ENCODE results near the gene AP3B1.

Gene AP3B1

DNA sequence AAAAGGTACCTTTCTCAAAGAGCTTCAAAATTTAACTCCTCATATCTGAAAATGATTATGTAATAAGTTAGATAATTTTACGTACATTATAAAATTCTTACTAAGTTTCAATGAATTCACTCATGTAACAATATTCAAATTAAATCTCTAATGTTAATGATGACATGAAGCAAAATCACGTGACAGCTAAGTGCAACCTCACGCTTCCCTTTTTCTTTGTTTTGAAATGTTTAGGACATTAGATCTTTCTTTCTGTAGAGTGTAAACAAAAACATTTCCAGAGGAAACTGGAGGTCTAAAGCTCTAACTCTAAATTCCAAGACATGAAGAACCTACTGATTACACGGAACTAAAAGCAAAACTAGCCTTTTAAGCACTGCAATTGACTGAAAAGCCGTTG lies 291.0 kb downstream of the AP3B1 start:
- DNase-seq (ENCODE audit: low spot score), result no peak

DNA sequence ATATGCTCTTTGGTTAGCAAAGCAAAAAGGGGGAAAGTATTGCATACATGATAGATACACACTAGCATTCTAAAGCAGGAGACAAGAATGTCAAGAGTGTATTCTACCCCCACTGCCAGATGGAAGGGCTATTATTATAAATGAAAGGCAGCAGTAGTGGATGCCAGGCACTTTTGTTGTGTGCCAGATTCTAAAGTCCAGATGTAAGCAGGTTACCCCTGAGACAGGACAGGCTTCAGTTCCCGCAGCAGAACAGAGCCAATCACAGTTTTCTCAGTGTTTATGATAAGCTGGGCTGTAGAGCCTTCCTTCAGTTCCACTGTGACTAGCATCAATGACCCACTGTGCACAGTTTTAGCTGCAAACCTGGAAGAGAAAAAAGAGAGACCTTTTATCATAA lies 291.8 kb downstream of the AP3B1 start:
- DNase-seq (ENCODE audit: low spot score), result no peak

DNA sequence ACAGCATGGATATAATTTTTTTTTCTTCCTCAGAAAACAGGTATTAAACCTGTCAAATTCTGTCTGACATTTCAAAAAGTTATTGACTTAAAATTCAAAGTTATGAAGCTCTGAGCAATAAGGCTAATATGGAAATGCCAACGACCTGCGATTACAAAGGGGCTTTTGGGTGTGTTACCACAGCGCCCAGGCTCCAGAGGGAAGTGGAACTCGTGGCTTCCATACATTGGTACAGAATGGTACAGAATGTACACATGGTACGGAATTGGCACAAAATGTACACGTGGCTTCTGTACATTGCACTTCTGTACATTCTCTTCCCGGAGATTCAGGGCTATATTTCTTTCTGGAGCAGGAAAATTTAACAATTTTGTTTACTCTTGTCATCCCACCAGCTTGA lies 293.3 kb downstream of the AP3B1 start:
- DNase-seq (ENCODE audit: low spot score), result no peak

DNA sequence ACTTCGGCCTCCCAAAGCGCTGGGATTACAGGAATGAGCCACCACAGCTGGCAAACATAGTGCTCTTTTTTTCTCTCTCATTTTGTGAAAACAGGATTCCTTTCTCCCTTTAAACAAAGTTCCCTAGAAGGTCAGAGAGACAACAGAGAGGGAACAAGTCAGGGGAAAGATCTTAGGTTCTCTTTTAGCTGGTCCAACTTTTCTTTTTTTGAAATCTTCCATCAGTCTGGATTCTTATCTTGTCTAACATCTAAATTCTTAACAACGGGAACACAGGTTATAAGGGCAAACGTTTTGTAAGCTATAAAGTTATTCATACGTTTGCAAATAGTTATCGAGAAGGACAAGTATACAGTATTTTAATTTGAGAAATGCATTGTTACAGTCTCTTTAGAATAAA lies 294.3 kb downstream of the AP3B1 start:
- no peak for DNase-seq (ENCODE audit: low spot score)

DNA sequence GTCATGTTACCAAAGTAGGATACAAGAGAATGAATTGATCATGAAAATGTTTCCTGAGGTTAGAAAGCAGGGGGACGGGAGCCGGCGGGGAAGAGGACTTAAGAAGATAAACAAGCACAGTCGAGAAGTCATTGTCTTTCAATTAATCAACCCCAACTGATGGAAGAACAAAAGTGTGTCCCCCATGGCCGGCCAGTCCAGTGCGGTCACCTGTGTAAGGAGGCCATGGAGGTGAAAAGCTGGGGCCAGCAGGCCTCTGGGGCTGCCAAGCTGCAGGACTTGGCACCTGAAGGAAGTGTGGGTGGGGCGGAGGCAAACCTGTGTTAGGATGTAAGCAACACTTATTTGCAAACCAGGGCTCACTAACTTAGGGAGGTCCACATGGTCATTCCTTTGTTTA lies 295.1 kb downstream of the AP3B1 start:
- no peak for DNase-seq (ENCODE audit: low spot score)

DNA sequence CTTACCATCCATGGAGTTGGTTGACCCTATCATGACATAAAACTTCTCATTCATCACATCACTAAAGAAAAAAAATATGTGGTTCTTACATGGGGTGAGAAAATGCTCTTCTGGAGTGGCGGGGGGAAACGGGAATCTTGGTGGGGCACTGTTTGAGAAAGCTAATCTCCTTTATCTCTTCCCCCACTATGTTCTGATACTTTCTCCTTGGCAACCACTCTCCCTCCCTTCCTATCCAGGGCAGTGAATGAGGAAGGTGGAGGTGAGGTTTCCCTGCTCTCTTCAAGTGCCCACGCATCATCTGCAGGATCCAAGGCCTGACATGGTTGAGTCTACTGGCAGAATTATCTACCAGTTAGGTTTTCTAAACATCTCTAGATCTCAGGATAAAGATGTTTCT lies 297.6 kb downstream of the AP3B1 start:
- DNase-seq (ENCODE audit: low spot score), result no peak

DNA sequence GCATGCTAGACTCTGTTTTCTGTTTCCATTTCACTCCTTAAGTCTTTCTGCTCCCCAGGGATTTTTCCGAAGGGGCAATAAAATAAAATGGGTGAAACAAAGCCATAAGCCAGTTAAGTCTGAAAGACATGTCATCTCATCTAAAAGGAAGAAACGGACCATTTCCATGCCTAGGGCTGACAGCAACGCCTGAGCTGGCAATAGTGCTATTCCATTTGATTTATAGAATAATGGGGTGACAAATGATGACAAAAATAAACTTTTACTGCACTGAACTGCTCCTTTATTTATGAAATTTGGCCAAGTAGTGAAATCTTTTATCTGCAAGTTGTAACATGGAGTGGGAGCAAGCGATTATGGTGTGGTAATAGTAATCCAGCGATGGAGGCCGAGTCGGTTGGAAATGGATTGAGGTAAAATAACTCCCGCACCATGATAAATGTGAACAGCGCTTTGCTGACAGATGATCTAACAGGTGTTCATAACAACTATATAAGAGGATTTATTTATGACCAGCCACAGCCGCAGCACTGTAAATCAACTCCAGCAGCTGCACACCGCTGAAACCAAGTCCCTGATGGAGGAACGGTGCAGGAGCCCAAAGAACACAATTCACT lies 298.6 kb downstream of the AP3B1 start:
- no peak for DNase-seq (ENCODE audit: low spot score)

DNA sequence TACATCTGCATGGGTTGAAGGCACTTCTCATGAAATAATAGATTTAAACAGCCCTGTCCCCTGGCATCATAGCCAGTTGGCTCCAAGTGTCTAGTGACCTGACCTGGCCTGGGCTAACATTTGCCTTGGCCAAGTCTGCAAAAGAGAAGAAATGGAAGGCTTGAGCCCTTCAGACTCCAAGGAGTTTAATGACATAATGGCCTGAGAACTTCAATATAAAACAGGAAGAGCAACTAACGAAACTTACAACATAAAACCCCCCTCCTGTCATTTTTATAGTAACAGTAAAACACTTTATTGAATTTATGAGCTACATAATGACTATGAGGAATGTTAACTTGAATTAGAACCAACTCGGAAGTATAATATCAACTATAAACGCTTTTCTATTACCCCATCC lies 299.6 kb downstream of the AP3B1 start:
- DNase-seq (ENCODE audit: low spot score), result no peak

DNA sequence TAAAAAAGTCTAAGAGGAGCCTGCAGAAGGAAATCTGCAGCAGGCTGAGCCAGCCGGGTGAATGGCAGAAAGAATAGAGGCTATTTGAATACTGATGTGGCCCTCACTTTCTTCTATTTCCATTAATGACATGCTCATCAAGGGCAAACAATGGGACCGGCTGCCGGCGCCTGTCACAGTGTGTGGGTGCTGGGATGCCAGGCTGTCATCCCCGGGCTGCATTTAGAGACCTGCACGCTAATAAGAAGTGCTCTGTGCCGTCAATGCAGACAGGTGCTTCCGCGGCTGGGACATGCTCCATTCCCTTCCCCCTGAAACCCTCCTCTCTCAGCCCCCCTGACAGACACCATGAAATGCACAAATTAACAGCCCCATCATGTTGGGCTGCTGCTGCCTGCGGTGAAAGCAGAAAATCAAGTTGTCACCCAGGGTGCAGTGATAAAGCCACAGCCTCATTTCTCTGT lies 300.6 kb downstream of the AP3B1 start:
- DNase-seq (ENCODE audit: low spot score), result no peak

DNA sequence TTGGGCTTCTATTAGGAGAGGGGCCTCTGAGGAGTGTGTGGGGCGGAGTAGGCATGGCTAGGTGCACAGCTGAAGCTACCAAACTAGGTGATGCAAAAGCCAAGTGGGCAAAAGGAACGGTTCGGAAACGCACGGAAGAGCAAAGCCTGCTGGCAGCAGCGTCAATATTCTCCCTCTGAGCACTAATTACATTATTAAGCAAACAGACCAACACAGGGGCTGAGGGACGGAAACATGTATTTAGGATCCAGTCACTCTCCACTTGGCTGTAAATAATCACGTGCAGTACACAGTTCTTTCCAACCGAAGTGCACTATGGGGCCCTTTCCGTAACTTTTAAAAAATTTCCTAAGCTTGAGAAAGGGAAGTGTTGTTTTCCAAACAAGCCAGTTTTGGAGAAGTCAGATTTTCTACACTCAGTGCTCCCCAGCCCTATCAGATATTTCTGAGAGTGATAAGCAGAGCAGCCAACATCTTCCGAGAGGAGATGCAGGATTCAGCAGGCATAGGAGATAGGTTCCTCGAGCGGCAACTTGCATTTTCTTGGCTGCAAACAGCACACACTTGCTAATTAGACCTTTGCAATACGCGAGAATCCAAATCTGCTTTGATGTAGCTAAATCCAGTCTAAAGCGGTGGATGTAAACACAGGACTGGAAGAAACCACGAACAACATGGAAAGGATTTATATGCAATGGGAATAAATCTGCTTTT lies 301.2 kb downstream of the AP3B1 start:
- no peak for DNase-seq (ENCODE audit: low spot score)

DNA sequence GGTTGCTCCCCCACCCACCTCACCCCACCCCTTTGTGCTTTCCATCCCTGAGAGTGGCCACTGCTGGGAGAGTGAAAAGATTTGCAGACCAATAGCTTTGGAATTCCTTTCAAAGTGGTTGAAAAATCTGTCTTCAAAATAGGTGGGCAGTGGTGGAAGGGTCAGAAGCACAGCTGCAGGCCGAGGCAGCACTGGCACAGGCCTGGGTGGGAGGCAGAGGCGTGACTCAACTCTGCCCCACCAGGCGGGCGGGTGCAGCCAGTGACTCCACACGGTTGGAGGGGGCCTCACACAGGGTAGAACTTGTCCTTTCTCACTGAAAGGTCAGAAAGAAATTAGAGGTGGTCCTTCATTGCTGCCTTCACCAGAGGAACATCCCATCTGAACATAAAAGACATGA lies 303.4 kb downstream of the AP3B1 start:
- DNase-seq (ENCODE audit: low spot score), result no peak

DNA sequence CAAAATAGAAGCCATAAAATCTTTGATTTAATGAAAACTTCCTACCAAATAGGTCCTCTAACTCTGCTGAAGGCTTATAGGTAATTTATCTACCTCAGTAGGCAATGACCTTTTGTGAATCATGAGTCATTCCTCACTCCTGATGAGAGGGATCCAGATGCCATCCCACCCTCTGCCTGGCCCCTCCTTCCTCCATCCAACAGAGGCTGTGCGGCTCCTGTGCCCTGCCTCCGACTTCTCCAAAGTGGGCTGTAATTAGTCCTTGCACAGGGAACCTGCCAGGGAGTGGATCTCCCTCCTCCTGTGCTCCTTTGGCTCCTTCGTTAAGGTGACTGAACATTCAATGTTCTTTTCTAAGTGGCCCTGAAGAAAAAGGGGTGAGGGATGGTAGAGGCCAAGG lies 304.5 kb downstream of the AP3B1 start:
- DNase-seq (ENCODE audit: low spot score), result no peak

DNA sequence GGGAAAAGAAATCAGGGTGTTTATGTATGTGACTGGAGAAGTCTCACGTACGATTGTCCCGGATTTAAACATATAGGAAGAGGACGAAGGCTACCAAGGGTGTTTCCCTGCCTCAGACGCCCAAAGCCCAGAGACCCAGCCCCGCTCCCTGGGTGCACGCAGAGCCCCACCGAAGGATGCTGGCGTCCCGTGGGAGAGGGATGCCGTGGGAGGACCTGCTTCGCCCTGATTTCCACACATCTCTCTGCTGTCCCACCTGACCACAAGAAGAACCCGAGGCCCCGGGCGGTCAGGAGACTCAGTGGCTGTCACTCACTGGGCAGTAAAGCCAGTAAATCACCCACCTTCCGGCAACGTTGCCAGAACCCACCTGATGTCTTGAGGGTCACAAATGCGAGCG lies 306.5 kb downstream of the AP3B1 start:
- no peak for DNase-seq (ENCODE audit: low spot score)

DNA sequence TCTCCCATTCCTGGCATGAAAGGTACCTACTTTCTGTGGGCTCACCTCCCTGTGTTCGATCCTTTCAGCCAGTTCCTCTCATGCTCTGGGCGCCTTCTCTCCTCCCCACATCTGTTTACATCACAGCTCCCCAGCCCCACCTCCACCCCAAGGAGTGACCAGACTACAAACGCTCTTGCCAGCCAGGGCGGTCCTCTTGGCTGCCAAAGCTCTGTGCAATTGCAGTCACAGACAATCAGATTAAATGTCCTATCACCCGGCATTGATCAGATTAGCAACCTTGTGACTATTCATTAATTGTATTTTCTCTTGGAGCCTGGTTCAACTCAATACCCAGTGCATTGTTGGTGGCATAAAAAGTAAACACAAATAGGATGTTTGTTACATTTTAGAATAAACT lies 307.2 kb downstream of the AP3B1 start:
- no peak for DNase-seq (ENCODE audit: low spot score)

DNA sequence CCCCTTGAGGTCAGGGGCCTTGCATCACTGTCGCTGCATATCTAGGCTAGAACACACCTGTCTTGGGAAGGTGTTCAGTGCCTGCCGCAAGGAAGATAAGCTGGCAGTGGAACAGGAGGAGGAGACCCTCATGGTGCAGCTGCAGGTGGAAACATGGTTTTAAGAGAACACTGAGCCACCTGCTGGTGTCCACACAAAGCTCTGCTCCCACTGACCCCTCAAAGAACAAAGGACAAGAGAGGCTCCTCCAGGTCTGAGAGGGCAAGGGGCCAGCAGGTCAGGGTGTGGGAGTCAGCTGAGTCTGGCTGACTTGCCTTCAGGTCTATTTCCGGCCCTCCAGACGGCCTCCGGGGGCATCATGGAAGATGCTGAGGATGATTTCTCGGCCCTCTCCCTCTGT lies 308.2 kb downstream of the AP3B1 start:
- no peak for DNase-seq (ENCODE audit: low spot score)

DNA sequence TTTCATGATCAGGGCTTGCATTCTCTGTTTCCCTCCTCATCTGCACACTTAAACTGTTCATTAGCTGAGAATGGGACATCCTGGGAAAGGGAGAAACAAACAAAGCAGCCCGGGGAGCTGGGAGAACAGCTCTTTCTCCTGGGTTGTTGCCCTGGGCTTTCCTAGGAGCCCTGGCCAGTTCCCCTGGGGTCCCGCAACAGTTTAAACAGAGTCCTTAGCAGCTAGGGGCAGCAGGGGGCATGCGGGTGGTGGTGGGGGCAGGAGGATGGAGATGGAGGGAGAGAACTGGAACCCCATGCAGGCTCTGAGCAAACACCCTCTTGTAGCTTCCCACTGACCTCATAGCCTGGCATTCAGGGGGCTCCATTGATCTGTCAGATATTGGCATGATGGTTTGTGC lies 309.3 kb downstream of the AP3B1 start:
- DNase-seq (ENCODE audit: low spot score), result no peak

DNA sequence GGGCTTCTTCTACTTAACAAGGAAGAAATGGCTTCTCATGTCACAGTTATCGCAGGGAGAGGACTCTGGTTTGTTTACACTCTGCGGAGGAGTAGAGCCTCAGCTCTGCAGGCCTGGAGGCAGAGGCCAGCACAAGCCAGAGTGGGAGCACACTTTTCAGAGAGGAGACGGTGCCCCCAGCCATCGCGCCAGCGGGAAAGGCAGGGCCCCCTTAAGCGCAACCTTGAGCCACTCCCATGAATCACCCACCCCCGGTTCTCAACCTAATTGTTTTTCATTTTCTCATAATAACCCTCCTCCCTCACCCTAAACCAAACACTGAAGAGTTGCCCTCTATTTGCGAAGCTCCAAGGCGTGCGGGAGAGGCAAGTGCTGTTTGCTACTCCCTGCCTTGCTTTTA lies 309.9 kb downstream of the AP3B1 start:
- no peak for DNase-seq (ENCODE audit: low spot score)

DNA sequence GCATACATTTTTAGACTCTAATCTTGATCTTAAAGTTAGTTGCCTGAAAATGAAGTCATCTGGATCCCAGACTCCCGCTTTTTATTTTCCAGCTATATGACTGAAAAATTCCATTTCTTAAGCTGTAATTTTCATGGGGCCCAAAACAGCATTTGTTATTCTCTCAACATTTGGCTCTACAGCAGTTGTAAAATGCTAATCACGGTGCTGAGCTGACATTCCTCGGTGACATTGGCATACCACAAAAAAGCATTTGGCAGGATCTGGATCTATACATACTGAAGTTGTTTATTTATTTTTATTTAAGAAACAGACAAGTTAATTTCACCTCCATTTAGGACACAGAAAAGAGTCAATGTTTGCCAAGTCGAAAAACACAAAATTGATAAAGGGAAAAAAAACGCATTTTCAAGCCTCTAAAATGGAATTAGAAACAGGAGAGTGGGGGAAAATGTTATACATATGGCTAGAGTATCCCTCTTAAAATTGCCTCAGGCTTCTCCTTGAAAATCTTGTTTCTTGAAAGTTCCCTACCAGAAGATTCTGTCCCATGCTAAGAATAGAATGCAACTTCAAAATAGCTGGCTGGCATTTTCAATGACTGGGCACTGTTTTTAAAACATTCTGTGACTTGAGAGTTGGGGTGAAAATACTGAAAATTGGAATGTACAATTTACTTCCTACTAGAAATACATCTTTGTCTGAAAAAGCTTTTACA lies 310.9 kb downstream of the AP3B1 start:
- DNase-seq (ENCODE audit: low spot score), result no peak

DNA sequence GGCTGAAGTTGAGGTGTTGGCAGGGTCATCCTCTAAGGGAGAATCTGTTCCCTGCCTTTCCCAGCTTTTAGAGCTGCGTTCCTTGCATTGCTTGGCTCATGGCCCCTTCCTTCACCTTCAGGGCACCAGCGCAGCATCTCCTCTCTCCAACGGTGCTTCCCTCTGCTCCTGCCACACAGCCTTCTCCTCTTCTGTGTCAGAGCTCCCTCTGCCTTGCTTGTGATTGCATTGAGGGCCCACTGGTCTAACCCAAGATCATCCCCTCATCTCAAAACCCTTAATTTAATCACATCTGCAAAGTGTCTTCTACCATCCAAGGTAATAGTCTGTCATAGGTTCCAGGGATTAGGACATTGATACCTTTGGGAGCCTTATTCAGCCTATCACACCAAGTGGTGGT lies 312.7 kb downstream of the AP3B1 start:
- DNase-seq (ENCODE audit: low spot score), result no peak

DNA sequence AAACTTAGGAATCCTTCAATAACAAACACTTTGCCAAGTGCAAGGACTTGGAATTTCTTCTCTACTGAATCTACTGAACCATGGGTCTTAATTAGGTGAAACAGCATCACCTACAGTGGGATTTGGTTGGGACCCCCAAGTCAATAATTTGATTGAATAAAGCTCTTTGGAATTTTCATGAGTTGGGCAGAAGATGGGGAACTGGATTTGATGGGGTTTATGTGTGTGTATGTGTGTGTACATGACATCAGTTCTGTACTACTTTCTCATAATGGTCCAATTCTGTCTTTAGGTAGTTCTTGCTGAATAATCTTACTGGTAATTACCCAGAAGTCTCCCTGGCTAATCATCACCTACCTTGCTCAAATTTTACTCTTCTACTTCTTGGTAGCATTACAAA lies 319.9 kb downstream of the AP3B1 start:
- DNase-seq (ENCODE audit: low spot score), result no peak

DNA sequence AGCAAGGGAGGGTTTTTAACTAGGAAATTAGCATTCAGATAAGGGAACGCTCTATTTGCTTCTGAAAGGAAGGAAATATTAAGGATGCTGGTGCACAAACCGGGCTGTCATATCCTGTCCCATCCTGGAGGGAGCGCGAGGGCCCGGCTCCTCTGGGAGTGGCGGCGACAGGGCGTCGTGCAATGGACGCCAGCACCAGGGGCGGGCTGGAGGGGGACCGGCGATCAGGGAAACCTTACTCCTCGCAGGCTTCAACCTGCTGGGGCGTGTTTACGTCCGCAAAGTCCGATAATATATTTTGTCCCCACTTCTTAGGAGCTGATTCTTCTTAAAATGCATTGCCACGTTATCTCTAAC lies 321.3 kb downstream of the AP3B1 start:
- DNase-seq (ENCODE audit: low spot score), result no peak

DNA sequence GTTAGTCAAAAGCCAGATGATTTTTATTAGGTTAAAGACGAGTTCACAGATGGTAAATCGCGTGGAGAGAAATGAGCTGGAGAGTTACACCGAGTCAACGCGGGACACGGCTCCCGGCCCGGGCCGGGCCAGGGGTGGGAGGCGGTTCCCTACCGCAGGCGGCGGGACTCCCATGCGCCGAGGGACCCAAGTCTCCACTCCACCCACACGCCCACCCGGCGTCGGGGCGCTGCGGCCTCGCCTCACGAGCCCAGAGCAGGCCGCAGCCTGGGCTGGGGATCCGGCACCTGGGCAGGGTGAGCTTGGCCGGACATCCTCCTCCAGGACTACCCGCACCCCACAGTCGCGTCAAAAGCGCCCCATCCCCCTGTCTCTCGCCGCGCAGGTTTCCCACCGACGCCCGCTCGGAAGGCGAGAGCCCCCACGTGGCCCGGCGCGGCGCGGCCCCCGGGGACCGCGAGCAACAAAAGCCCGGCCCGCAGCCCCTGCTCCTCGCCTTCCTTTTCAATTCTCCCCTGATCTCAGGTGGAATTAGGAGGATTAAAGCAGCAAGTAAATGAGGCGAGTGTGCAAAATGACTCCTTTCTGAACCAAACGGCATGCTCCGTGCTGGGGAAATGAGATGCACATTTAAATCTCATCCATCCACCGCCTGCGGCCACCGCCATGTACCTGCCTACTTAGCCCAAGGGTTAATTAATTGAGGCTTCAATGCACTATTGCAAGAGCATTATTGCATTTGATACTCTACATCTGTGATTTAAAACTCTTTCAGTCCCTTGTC lies 321.8 kb downstream of the AP3B1 start:
- peak; percentile 45 for DNase-seq (ENCODE audit: low spot score)
